Hair follicle dermal papilla cell (primary cell): ENCODE data around the gene SAG. TPM values are rescaled to one million over a fixed set of nuclear protein-coding genes. Genes with fewer than 3 reads are reported as not detected.

Source experiments
- small RNA-seq: library from RNA; depleted of rRNA; stranded (forward); fragments of <200 nt; gene quantifications from one replicate; pipeline ENCODE3, GENCODE V24; 2012
- total RNA-seq: library from RNA; depleted of rRNA; stranded (reverse); fragments of >200 nt; gene quantifications from 2 replicates; pipeline ENCODE4 v1.2.3, GENCODE V29; 2012

The SAG gene
- not detected in 2 replicates for total RNA-seq

GRCh38 chr2:233307565-233307964, at the start of gene SAG:
TSS of gene SAG (plus strand) at chr2:233307816. CDS start at chr2:233309190, 1,374 bp downstream.

GRCh38 chr2:233353769-233354499, 46.3 kb downstream of the SAG start, which contains the start of gene DGKD:
TSS of gene DGKD (plus strand) at chr2:233354494. CDS start at chr2:233354519, 25 bp downstream.

Small RNA genes within 50 kb of the gene (small RNA-seq; reads per million reads assigned to genes)
- gene RF00019 (not detected), gene SCARNA5 (73.1 reads per million, percentile 98 among the genes with 10 or more reads in this experiment), gene SCARNA6 (7.5 reads per million, percentile 86 among the genes with 10 or more reads in this experiment)

Other genes starting within 250 kb of the SAG start
- 0.36 and 0.49 TPM in 2 replicates for gene INPP5D, start 247.5 kb upstream of the SAG start, total RNA-seq
- gene ATG16L1, start 56.1 kb upstream of the SAG start, total RNA-seq: 21.1 and 23.0 TPM in 2 replicates
- gene DGKD, start 46.7 kb downstream of the SAG start, total RNA-seq: 10.1 and 11.0 TPM in 2 replicates